ENCODE data around the gene TFDP2. TPM values are rescaled to one million over a fixed set of nuclear protein-coding genes. Genes with fewer than 3 reads are reported as not detected.

TFDP2 gene
- total and polyA plus RNA-seq, 9 of the 15 experiments (the other 6 are each of a cell fraction or from before 2014, with no cell fraction given), result 95.6 to 179 (median 126) TPM

GRCh38 chr3:142028243-142028777, 121.0 kb downstream of the TFDP2 start (continued):
- TF ChIP-seq SAFB2 (IDR thresholded peaks at IDR 0.05; ENCODE audit: borderline replicate concordance, low read depth, low read length, severe bottlenecking) (no peak), SAP30 (IDR thresholded peaks at IDR 0.05; ENCODE audit: borderline replicate concordance, insufficient read depth, low read depth, low read length, poor library complexity, severe bottlenecking) (peak; percentile 47), MCM3 (IDR thresholded peaks at IDR 0.05) (no peak), USF1 (CRISPR knock-in tag; IDR thresholded peaks at IDR 0.05) (no peak), DIDO1 (tag; IDR thresholded peaks at IDR 0.05; ENCODE audit: low read depth) (no peak), POU5F1 (IDR thresholded peaks at IDR 0.05; ENCODE audit: borderline replicate concordance, low read depth, low read length, partially characterized antibody) (no peak), MEF2D (tag; conservative IDR thresholded peaks at IDR 0.05; ENCODE audit: low read depth) (no peak), GATAD2B (IDR thresholded peaks at IDR 0.05; ENCODE audit: borderline replicate concordance) (0 out of 2 replicates have a peak, but pooled peaks have one; percentile 53), ZNF444 (CRISPR knock-in tag; IDR thresholded peaks at IDR 0.05) (no peak), STAT5A (IDR thresholded peaks at IDR 0.05; ENCODE audit: borderline replicate concordance, low read length) (no peak), MXI1 (IDR thresholded peaks at IDR 0.05; ENCODE audit: low read depth, low read length) (0 out of 2 replicates have a peak, but pooled peaks have one; percentile 36), TAL1 (IDR thresholded peaks at IDR 0.05) (no peak), ZNF280B (CRISPR knock-in tag; IDR thresholded peaks at IDR 0.05) (no peak), MTA3 (IDR thresholded peaks at IDR 0.05; ENCODE audit: borderline replicate concordance) (0 out of 2 replicates have a peak, but pooled peaks have one; percentile 21), HSF4 (CRISPR knock-in tag; IDR thresholded peaks at IDR 0.05; ENCODE audit: borderline replicate concordance) (no peak), ILK (tag; IDR thresholded peaks at IDR 0.05; ENCODE audit: borderline replicate concordance, low read depth) (no peak), KLF6 (CRISPR knock-in tag; IDR thresholded peaks at IDR 0.05; ENCODE audit: borderline replicate concordance) (no peak), BHLHE40 (IDR thresholded peaks at IDR 0.05; ENCODE audit: low read length) (no peak), MYC (IDR thresholded peaks at IDR 0.05; ENCODE audit: low read depth, low read length) (0 out of 2 replicates have a peak, but pooled peaks have one; percentile 33), MYC (CRISPR knock-in tag; IDR thresholded peaks at IDR 0.05; ENCODE audit: borderline replicate concordance, low read depth) (no peak), HOXB6 (CRISPR knock-in tag; IDR thresholded peaks at IDR 0.05; ENCODE audit: borderline replicate concordance) (no peak), RB1 (IDR thresholded peaks at IDR 0.05; ENCODE audit: low read depth) (no peak), NFIC (IDR thresholded peaks at IDR 0.05) (no peak), JUNB (CRISPR knock-in tag; conservative IDR thresholded peaks at IDR 0.05) (no peak), CBFA2T2 (conservative IDR thresholded peaks at IDR 0.05) (no peak), ZNF449 (CRISPR knock-in tag; IDR thresholded peaks at IDR 0.05) (no peak)

Measured in K562 (cell line).